Glutamatergic neuron (in vitro differentiated cells): ENCODE measurements around the gene COX7B2. TPM values are rescaled to one million over a fixed set of nuclear protein-coding genes. Genes with fewer than 3 reads are reported as not detected.

Experiments
- DNase-seq: peaks from one replicate; pipeline ENCODE4 v3.0.0; 2022
- H3K27ac Mint-ChIP-seq: one replicate; pipeline ENCODE4 v1.8.0; 2020; ENCODE audit warnings: mild to moderate bottlenecking, mixed read lengths, inconsistent platforms; ENCODE audit not compliant: unreplicated experiment
- H3K27me3 Mint-ChIP-seq: one replicate; pipeline ENCODE4 v1.8.0; 2020; ENCODE audit warnings: mild to moderate bottlenecking, moderate library complexity, mixed read lengths, inconsistent platforms; ENCODE audit not compliant: unreplicated experiment
- H3K36me3 Mint-ChIP-seq: one replicate; pipeline ENCODE4 v1.8.0; 2020; ENCODE audit warnings: mild to moderate bottlenecking, mixed read lengths, inconsistent platforms; ENCODE audit not compliant: unreplicated experiment
- H3K4me1 Mint-ChIP-seq: one replicate; pipeline ENCODE4 v1.8.0; 2020; ENCODE audit warnings: mild to moderate bottlenecking, low read depth, mixed read lengths, inconsistent platforms; ENCODE audit not compliant: unreplicated experiment
- H3K4me3 Mint-ChIP-seq: one replicate; pipeline ENCODE4 v1.8.0; 2020; ENCODE audit warnings: mild to moderate bottlenecking, mixed read lengths, inconsistent platforms; ENCODE audit not compliant: unreplicated experiment
- H3K9me3 Mint-ChIP-seq: one replicate; pipeline ENCODE4 v1.8.0; 2020; ENCODE audit warnings: mild to moderate bottlenecking, moderate library complexity, mixed read lengths, inconsistent platforms; ENCODE audit not compliant: unreplicated experiment
- total RNA-seq: library from RNA; stranded (reverse); fragmentation: NEBNext Ultra II Directional; extraction: Animal tissue kit (Norgen Biotek cat#: 25700); gene quantifications from one replicate; pipeline ENCODE4 v1.2.1, GENCODE V29; 2021; ENCODE audit not compliant: unreplicated experiment
- TF ChIP-seq, protein P1 (sequence below): fragments of 200-600 bp; sonication (generic); IDR thresholded peaks from one replicate; pipeline ENCODE4 v1.5.0; 2021; ENCODE audit not compliant: partially characterized antibody, unreplicated experiment

Gene COX7B2
- total RNA-seq, 1 donor from 2014 or later: not detected

DNA sequence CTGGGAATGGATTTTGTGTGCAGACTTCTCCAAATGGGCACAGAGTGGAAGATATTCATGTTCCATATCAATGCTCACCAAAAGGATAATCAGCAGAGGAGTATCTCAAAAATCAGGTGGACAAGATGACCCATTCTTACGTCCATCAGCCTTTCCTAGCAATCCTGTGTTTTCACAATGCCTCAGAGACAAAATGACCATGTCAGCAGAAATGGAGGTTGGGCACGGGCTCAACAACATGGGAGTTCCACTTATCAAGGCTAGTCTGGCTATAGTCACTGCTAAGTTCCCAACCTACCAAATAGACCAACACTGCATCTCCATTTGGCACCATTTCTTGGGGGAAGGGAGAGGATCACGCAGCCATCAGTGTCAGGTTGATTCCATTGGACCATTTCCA is 179.0 kb downstream of the COX7B2 start:
- no peaks in the 10 kb centered on the region for H3K27me3 Mint-ChIP-seq
- DNase-seq: no peak
- H3K27ac Mint-ChIP-seq: no peak overlapping the region
- TF ChIP-seq, protein P1, sequence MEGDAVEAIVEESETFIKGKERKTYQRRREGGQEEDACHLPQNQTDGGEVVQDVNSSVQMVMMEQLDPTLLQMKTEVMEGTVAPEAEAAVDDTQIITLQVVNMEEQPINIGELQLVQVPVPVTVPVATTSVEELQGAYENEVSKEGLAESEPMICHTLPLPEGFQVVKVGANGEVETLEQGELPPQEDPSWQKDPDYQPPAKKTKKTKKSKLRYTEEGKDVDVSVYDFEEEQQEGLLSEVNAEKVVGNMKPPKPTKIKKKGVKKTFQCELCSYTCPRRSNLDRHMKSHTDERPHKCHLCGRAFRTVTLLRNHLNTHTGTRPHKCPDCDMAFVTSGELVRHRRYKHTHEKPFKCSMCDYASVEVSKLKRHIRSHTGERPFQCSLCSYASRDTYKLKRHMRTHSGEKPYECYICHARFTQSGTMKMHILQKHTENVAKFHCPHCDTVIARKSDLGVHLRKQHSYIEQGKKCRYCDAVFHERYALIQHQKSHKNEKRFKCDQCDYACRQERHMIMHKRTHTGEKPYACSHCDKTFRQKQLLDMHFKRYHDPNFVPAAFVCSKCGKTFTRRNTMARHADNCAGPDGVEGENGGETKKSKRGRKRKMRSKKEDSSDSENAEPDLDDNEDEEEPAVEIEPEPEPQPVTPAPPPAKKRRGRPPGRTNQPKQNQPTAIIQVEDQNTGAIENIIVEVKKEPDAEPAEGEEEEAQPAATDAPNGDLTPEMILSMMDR: no peak
- peaks cover 4% of the 10 kb centered on the region for H3K9me3 Mint-ChIP-seq
- no peaks in the 10 kb centered on the region for H3K4me1 Mint-ChIP-seq
- no peak overlapping the region for H3K4me3 Mint-ChIP-seq
- H3K36me3 Mint-ChIP-seq: no peaks in the 10 kb centered on the region

DNA sequence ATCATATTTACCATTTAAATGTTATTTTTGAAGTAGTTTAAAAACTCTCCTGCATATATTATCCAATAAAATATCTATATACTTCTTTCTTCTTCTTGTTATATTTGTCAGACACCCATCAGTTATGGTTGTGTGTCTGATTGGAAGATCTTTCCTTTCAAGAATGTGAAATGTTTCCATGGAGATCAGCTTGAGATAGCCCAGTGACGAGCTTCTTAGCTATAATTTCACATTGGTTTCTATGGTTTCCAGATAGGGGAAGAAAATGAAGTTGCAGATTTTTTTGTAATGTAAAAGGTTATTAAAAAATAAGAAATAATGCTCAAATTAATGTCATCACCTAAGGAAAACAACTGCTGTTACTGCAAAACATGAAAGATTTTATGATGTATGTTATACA is 189.0 kb downstream of the COX7B2 start:
- Mint-ChIP-seq H3K4me1 (no peaks in the 10 kb centered on the region), H3K36me3 (peaks cover 4% of the 10 kb centered on the region), H3K4me3 (no peak overlapping the region), H3K9me3 (no peaks in the 10 kb centered on the region), H3K27me3 (no peaks in the 10 kb centered on the region), H3K27ac (no peak overlapping the region)
- no peak for DNase-seq
- TF ChIP-seq, protein P1: no peak

DNA sequence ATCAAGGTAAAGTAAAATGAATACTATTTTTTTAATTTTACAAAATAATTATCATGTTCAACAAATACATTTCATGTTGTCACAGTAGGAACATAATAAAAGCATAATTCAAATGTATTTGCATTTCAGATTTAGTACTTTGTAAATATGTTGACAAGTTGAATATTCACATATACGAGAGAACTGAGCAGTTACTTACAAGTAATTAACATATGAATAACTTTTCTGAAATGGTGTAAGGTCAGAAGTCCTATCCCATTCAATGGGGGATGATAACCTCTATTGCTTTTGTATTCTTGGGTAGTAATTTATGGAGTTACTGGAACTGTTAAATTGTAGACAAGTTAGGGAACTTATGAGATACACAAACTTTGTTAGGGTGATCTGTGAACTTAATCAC is 191.1 kb downstream of the COX7B2 start:
- Mint-ChIP-seq H3K4me3 (no peak overlapping the region), H3K27ac (no peak overlapping the region), H3K27me3 (no peaks in the 10 kb centered on the region), H3K36me3 (no peaks in the 10 kb centered on the region), H3K4me1 (no peaks in the 10 kb centered on the region), H3K9me3 (no peaks in the 10 kb centered on the region)
- TF ChIP-seq, protein P1: no peak
- no peak for DNase-seq

DNA sequence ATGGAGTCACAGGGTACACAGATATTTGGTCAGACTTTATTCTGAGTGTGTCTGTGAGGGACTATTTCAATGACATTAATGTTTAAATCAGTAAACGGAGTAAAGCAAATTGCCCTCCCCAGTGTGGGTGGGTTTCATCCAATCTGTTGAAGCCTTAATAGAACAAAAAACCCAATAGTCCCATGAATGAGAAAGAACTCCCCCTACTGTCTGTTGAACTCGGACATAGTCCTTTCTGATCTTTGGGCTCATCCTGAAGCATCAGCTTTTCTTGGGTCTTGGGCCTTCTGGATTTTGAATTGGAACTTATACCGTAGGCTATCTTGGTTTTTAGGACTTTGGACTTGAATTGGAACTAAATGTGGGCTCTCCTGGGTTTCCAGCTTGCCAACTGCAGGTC is 193.6 kb downstream of the COX7B2 start:
- H3K27me3 Mint-ChIP-seq: no peaks in the 10 kb centered on the region
- no peaks in the 10 kb centered on the region for H3K36me3 Mint-ChIP-seq
- no peaks in the 10 kb centered on the region for H3K4me1 Mint-ChIP-seq
- no peak for DNase-seq
- no peak overlapping the region for H3K27ac Mint-ChIP-seq
- TF ChIP-seq, protein P1: no peak
- no peaks in the 10 kb centered on the region for H3K9me3 Mint-ChIP-seq
- H3K4me3 Mint-ChIP-seq: no peak overlapping the region

DNA sequence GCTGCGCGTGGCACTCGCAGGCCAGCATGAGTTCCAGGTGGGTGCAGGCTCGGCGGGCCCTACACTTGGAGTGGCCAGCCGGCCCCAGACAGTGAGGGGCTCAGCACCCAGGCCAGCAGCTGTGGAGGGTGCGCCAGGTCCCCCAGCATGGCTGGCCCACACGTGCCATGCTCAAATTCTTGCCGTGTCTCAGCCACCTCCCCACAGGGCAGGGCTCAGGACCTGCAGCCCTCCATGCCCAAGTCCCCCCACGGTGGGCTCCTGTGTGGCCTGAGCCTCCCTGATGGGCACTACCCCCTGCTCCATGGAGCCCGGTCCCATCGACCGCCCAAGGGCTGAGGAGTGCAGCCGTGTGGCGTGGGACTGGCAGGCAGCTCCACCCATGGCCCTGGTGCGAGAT is 210.2 kb downstream of the COX7B2 start:
- H3K4me1 Mint-ChIP-seq: no peaks in the 10 kb centered on the region
- peaks cover 2% of the 10 kb centered on the region for H3K27me3 Mint-ChIP-seq
- no peak for DNase-seq
- TF ChIP-seq, protein P1: no peak
- H3K9me3 Mint-ChIP-seq: peaks cover 2% of the 10 kb centered on the region
- no peak overlapping the region for H3K4me3 Mint-ChIP-seq
- no peak overlapping the region for H3K27ac Mint-ChIP-seq
- no peaks in the 10 kb centered on the region for H3K36me3 Mint-ChIP-seq

Other genes starting within 250 kb of the COX7B2 start
- gene GABRA4, start 84.3 kb upstream of the COX7B2 start, total RNA-seq: not detected
- 4.9 TPM for gene GABRB1, start 122.3 kb upstream of the COX7B2 start, total RNA-seq